Vagina (tissue), 2 donors: Measurements from ENCODE around the gene ZNF692.

Experiments
- POLR2A ChIP-seq, 2 donors: fragments of 450-650 bp; IDR thresholded peaks; one replicate each; pipeline ENCODE4 v1.6.1; 2017; ENCODE audit warnings: antibody characterized with exemption in 2 of 2, mild to moderate bottlenecking in 2 of 2, moderate library complexity in 2 of 2
- TF ChIP-seq, protein P1 (sequence below), 3 experiments: fragments of 450-650 bp in 2 of 3; fragments of 200-600 bp in 1 of 3; sonication (generic) in 1 of 3; IDR thresholded peaks; one replicate each; pipeline ENCODE4 v1.5.1; 2017 to 2019; ENCODE audit warnings: antibody characterized with exemption in 3 of 3, mild to moderate bottlenecking in 2 of 3, moderate library complexity in 2 of 3

GRCh38 chr1:248814351-248814750 lies 44.5 kb downstream of the ZNF692 start:
- TF ChIP-seq, protein P1, sequence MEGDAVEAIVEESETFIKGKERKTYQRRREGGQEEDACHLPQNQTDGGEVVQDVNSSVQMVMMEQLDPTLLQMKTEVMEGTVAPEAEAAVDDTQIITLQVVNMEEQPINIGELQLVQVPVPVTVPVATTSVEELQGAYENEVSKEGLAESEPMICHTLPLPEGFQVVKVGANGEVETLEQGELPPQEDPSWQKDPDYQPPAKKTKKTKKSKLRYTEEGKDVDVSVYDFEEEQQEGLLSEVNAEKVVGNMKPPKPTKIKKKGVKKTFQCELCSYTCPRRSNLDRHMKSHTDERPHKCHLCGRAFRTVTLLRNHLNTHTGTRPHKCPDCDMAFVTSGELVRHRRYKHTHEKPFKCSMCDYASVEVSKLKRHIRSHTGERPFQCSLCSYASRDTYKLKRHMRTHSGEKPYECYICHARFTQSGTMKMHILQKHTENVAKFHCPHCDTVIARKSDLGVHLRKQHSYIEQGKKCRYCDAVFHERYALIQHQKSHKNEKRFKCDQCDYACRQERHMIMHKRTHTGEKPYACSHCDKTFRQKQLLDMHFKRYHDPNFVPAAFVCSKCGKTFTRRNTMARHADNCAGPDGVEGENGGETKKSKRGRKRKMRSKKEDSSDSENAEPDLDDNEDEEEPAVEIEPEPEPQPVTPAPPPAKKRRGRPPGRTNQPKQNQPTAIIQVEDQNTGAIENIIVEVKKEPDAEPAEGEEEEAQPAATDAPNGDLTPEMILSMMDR (IDR thresholded peaks at IDR 0.05) = no peak
- no peak for TF ChIP-seq POLR2A (IDR thresholded peaks at IDR 0.05)
